ENCODE data around the gene CXCR6.

- TF ChIP-seq CTCF (IDR thresholded peaks at IDR 0.05) (no peak), POLR2A (IDR thresholded peaks at IDR 0.05) (no peak)
Measured at GRCh38 chr3:45972534-45973402, 29.5 kb downstream of the CXCR6 start.

Data from Peyer's patch (tissue), 4 donors.